ENCODE measurements around the gene GPX1. TPM values are rescaled to one million over a fixed set of nuclear protein-coding genes. Genes with fewer than 3 reads are reported as not detected.

The GPX1 gene
- total and polyA plus RNA-seq, 2 donors (not counting 1 experiment from before 2014, with no cell fraction given) = 79.5 to 180 TPM

DNA sequence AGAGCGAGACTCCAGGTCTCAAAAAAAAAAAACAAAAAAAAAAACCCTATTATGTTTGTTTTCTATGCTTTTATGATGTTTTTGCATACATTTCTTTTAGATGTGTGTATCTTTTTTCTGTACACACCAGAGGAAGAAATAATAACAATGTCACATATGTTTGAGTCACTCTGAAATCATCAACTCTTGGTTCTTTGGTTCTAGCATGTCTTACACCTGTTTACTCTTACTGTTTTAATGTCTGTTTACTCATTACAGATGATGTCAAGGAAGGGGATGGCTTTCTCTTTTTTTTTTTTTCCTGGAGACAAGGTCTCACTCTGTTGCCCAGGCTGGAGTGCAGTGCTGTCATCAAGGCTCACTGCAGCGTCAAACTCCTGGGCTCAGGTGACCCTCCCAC lies 29.6 kb upstream of the GPX1 start:
- H3K4me3 Mint-ChIP-seq = no peak overlapping the region

GRCh38 chr3:49386056-49386756 lies 28.1 kb upstream of the GPX1 start:
- Mint-ChIP-seq H3K27me3 (no peaks in the 10 kb centered on the region), H3K9me3 (ENCODE audit: insufficient read depth) (no peaks in the 10 kb centered on the region), H3K4me1 (peaks cover 49% of the 10 kb centered on the region), H3K27ac (peak overlapping the region; percentile 7), H3K4me3 (peak overlapping the region; percentile 27)
- H3K36me3 ChIP-seq (replicated peaks in 1 of 2; ENCODE audit: control extremely low read depth in 1 of 2, control insufficient read depth in 1 of 2, extremely low read depth in 1 of 2, insufficient read depth in 2 of 2, low read length in 1 of 2) = peaks cover 4 to 12% of the 10 kb centered on the region in 2 experiments
- peaks cover 33 to 40% of the 10 kb centered on the region in 2 donors for H3K4me1 ChIP-seq (ENCODE audit: control insufficient read depth in 2 of 2, insufficient read depth in 2 of 2, low read length in 2 of 2)
- peak overlapping the region in 1 of 5 experiments; percentile 15 for H3K4me3 ChIP-seq (ENCODE audit: control extremely low read depth in 1 of 5, extremely low read depth in 1 of 5, insufficient read depth in 1 of 5, low read depth in 2 of 5, low read length in 4 of 5)
- peaks cover 98% of the 10 kb centered on the region for H4K20me1 ChIP-seq (ENCODE audit: control insufficient read depth, insufficient read depth, low read length, poor library complexity, severe bottlenecking)
- no peak overlapping the region for H2AFZ ChIP-seq (ENCODE audit: insufficient read depth, low read depth, low read length, poor library complexity, severe bottlenecking)
- H3K27me3 ChIP-seq (replicated peaks in 1 of 4; ENCODE audit: control extremely low read depth in 1 of 4, control insufficient read depth in 3 of 4, insufficient read depth in 4 of 4, low read length in 3 of 4) = no peaks in the 10 kb centered on the region
- peak; percentile 40 for DNase-seq
- ChIA-PET POLR2A (interaction anchor here (0.9 kb wide), 1 partner anchor 43 kb away, joined by 10 read pairs; the partner anchor contains the start of gene NICN1), CTCF (interaction anchor here (1.1 kb wide), 1 partner anchor 23 kb away, joined by 3 read pairs; no protein-coding TSS in a partner anchor)
- peak overlapping the region; percentile 33 for H3K4me2 ChIP-seq (replicated peaks; ENCODE audit: low read depth, low read length, poor library complexity, severe bottlenecking)
- intact Hi-C loops (cut with micrococcal nuclease) = no loop called here
- peak overlapping the region in 1 of 2 donors; percentile 28 for H3K27ac ChIP-seq (ENCODE audit: low read length in 2 of 2)
- no peak for ATAC-seq (ENCODE audit: low read depth)
- no peaks in the 10 kb centered on the region for H3K9me3 ChIP-seq (ENCODE audit: control extremely low read depth in 1 of 3, control insufficient read depth in 2 of 3, insufficient read depth in 1 of 3, low read length in 2 of 3)
- WGBS (ENCODE audit: insufficient coverage) = 17% methylated on average over 1 of the region's 11 CpGs
- no peak overlapping the region for H3K9ac ChIP-seq (ENCODE audit: low read length)
- H3K79me2 ChIP-seq (ENCODE audit: control insufficient read depth, insufficient read depth, low read length) = peaks cover 98% of the 10 kb centered on the region
- no peak for TF ChIP-seq EZH2 (IDR thresholded peaks at IDR 0.05; ENCODE audit: borderline replicate concordance, insufficient read depth, low read depth, low read length, poor library complexity, severe bottlenecking)
- TF ChIP-seq, protein P1, sequence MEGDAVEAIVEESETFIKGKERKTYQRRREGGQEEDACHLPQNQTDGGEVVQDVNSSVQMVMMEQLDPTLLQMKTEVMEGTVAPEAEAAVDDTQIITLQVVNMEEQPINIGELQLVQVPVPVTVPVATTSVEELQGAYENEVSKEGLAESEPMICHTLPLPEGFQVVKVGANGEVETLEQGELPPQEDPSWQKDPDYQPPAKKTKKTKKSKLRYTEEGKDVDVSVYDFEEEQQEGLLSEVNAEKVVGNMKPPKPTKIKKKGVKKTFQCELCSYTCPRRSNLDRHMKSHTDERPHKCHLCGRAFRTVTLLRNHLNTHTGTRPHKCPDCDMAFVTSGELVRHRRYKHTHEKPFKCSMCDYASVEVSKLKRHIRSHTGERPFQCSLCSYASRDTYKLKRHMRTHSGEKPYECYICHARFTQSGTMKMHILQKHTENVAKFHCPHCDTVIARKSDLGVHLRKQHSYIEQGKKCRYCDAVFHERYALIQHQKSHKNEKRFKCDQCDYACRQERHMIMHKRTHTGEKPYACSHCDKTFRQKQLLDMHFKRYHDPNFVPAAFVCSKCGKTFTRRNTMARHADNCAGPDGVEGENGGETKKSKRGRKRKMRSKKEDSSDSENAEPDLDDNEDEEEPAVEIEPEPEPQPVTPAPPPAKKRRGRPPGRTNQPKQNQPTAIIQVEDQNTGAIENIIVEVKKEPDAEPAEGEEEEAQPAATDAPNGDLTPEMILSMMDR (IDR thresholded peaks at IDR 0.05) = no peak

More for the DNA sequence above, 29.6 kb upstream of the GPX1 start:
- Mint-ChIP-seq H3K9me3 (ENCODE audit: insufficient read depth) (no peaks in the 10 kb centered on the region), H3K27ac (no peak overlapping the region), H3K27me3 (no peaks in the 10 kb centered on the region), H3K4me1 (peaks cover 52% of the 10 kb centered on the region)
- POLR2A ChIA-PET = no interaction called here
- Histone ChIP-seq H3K4me3 (ENCODE audit: control extremely low read depth in 1 of 5, extremely low read depth in 1 of 5, insufficient read depth in 1 of 5, low read depth in 2 of 5, low read length in 4 of 5) (no peak overlapping the region), H3K4me1 (ENCODE audit: control insufficient read depth in 2 of 2, insufficient read depth in 2 of 2, low read length in 2 of 2) (peaks cover 30 to 44% of the 10 kb centered on the region in 2 donors), H3K9me3 (ENCODE audit: control extremely low read depth in 1 of 3, control insufficient read depth in 2 of 3, insufficient read depth in 1 of 3, low read length in 2 of 3) (no peaks in the 10 kb centered on the region), H2AFZ (ENCODE audit: insufficient read depth, low read depth, low read length, poor library complexity, severe bottlenecking) (no peak overlapping the region), H4K20me1 (ENCODE audit: control insufficient read depth, insufficient read depth, low read length, poor library complexity, severe bottlenecking) (peaks cover 98% of the 10 kb centered on the region), H3K9ac (ENCODE audit: low read length) (no peak overlapping the region), H3K27me3 (replicated peaks in 1 of 4; ENCODE audit: control extremely low read depth in 1 of 4, control insufficient read depth in 3 of 4, insufficient read depth in 4 of 4, low read length in 3 of 4) (no peaks in the 10 kb centered on the region), H3K79me2 (ENCODE audit: control insufficient read depth, insufficient read depth, low read length) (peaks cover 98% of the 10 kb centered on the region), H3K36me3 (replicated peaks in 1 of 2; ENCODE audit: control extremely low read depth in 1 of 2, control insufficient read depth in 1 of 2, extremely low read depth in 1 of 2, insufficient read depth in 2 of 2, low read length in 1 of 2) (peaks cover 4 to 17% of the 10 kb centered on the region in 2 experiments), H3K27ac (ENCODE audit: low read length in 2 of 2) (no peak overlapping the region), H3K4me2 (replicated peaks; ENCODE audit: low read depth, low read length, poor library complexity, severe bottlenecking) (no peak overlapping the region)
- TF ChIP-seq EZH2 (IDR thresholded peaks at IDR 0.05; ENCODE audit: borderline replicate concordance, insufficient read depth, low read depth, low read length, poor library complexity, severe bottlenecking) = no peak
- TF ChIP-seq, protein P1 (IDR thresholded peaks at IDR 0.05) = no peak
- intact Hi-C loops (cut with micrococcal nuclease) = no loop called here
- WGBS (ENCODE audit: insufficient coverage) = no CpG with 5 or more reads among the region's 2 CpGs
- CTCF ChIA-PET = interaction anchor here (1.4 kb wide), 1 partner anchor 48 kb away, joined by 3 read pairs; the partner anchor contains the start of gene USP4
- DNase-seq (no peak), ATAC-seq (ENCODE audit: low read depth) (no peak)
